Measurements from ENCODE around the gene GTPBP10.

GRCh38 chr7:90413185-90413528, 66.6 kb downstream of the GTPBP10 start:
- TF ChIP-seq ESRRA (CRISPR knock-in tag; IDR thresholded peaks at IDR 0.05; ENCODE audit: low read depth) (no peak), SIX1 (CRISPR knock-in tag; IDR thresholded peaks at IDR 0.05; ENCODE audit: borderline replicate concordance) (no peak), ZNF552 (CRISPR knock-in tag; IDR thresholded peaks at IDR 0.05; ENCODE audit: borderline replicate concordance) (no peak), THAP7 (CRISPR knock-in tag; IDR thresholded peaks at IDR 0.05) (no peak)
- TF ChIP-seq, protein P1, sequence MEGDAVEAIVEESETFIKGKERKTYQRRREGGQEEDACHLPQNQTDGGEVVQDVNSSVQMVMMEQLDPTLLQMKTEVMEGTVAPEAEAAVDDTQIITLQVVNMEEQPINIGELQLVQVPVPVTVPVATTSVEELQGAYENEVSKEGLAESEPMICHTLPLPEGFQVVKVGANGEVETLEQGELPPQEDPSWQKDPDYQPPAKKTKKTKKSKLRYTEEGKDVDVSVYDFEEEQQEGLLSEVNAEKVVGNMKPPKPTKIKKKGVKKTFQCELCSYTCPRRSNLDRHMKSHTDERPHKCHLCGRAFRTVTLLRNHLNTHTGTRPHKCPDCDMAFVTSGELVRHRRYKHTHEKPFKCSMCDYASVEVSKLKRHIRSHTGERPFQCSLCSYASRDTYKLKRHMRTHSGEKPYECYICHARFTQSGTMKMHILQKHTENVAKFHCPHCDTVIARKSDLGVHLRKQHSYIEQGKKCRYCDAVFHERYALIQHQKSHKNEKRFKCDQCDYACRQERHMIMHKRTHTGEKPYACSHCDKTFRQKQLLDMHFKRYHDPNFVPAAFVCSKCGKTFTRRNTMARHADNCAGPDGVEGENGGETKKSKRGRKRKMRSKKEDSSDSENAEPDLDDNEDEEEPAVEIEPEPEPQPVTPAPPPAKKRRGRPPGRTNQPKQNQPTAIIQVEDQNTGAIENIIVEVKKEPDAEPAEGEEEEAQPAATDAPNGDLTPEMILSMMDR (CRISPR knock-in tag; IDR thresholded peaks at IDR 0.05) = no peak
